Measurements from ENCODE around the gene HNF4A.

Gene HNF4A

DNA sequence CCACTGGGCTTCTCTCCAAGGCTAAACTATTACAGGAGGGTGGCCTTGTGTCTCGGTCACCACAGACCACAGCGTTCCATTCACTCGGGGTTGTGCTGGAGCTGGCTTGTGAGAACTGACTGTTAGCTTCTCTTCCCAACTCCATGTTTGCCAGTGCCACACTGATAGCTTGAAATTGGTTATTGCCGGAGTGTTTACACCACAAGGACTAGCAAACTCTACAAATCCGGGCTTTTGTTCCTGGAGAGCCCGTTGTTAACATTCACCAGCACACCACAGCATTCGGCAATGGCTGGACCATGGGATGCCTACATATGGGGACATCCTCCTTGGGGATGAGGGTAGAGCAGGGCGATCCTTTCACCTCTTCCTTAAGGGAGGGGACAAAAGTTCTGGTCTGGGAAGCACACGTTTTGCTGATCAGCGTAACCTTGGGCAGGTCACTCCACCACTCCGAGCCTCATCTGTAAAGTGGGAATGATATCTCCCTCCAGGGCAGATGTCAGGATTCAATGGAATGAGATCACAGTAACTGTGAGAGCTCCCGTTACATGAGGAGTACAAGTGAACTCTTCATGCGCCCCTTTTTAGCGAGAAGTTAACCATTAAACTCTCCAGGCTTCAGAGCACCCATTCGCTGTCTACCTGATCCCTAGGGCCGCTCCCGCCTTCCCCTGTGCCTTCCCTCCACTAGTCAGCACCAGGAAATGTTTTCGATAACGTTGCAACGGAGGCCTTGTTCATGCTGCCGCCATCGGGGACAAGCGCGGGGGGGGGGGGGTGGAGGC lies 78.4 kb downstream of the HNF4A start:
- Histone ChIP-seq H3K9ac (ENCODE audit: insufficient read length, low read depth) (no peak overlapping the region), H3K36me3 (ENCODE audit: insufficient read depth, insufficient read length, low read length) (no peaks in the 10 kb centered on the region), H3K27me3 (ENCODE audit: insufficient read depth, insufficient read length) (no peaks in the 10 kb centered on the region), H3K4me3 (ENCODE audit: insufficient read length, low read depth) (no peak overlapping the region), H3K9me3 (ENCODE audit: insufficient read depth, low read length) (no peaks in the 10 kb centered on the region), H3K4me1 (ENCODE audit: insufficient read depth, insufficient read length) (no peaks in the 10 kb centered on the region)
- no peak for TF ChIP-seq SUZ12 (IDR thresholded peaks at IDR 0.05; ENCODE audit: extremely low read depth, insufficient read depth, insufficient read length)
- TF ChIP-seq YY1 (IDR thresholded peaks at IDR 0.05; ENCODE audit: insufficient read depth, insufficient read length), result no peak
- no peak for TF ChIP-seq ZNF274 (IDR thresholded peaks at IDR 0.05; ENCODE audit: low read depth, low read length)
- no peak for DNase-seq (ENCODE audit: low read depth, low spot score)

- Histone ChIP-seq H3K4me1 (ENCODE audit: insufficient read depth, insufficient read length) (no peaks in the 10 kb centered on the region), H3K9ac (ENCODE audit: insufficient read length, low read depth) (no peak overlapping the region), H3K4me3 (ENCODE audit: insufficient read length, low read depth) (no peak overlapping the region), H3K36me3 (ENCODE audit: insufficient read depth, insufficient read length, low read length) (no peaks in the 10 kb centered on the region), H3K9me3 (ENCODE audit: insufficient read depth, low read length) (no peaks in the 10 kb centered on the region), H3K27me3 (ENCODE audit: insufficient read depth, insufficient read length) (no peaks in the 10 kb centered on the region)
- DNase-seq (ENCODE audit: low read depth, low spot score), result no peak
- no peak for TF ChIP-seq ZNF274 (IDR thresholded peaks at IDR 0.05; ENCODE audit: low read depth, low read length)
- TF ChIP-seq YY1 (IDR thresholded peaks at IDR 0.05; ENCODE audit: insufficient read depth, insufficient read length), result no peak
- TF ChIP-seq SUZ12 (IDR thresholded peaks at IDR 0.05; ENCODE audit: extremely low read depth, insufficient read depth, insufficient read length), result no peak
Measured at GRCh38 chr20:44435630-44436335, 80.3 kb downstream of the HNF4A start.

GRCh38 chr20:44436393-44436792 lies 80.9 kb downstream of the HNF4A start:
- Histone ChIP-seq H3K9me3 (ENCODE audit: insufficient read depth, low read length) (no peaks in the 10 kb centered on the region), H3K9ac (ENCODE audit: insufficient read length, low read depth) (no peak overlapping the region), H3K4me1 (ENCODE audit: insufficient read depth, insufficient read length) (no peaks in the 10 kb centered on the region), H3K36me3 (ENCODE audit: insufficient read depth, insufficient read length, low read length) (no peaks in the 10 kb centered on the region), H3K27me3 (ENCODE audit: insufficient read depth, insufficient read length) (no peaks in the 10 kb centered on the region), H3K4me3 (ENCODE audit: insufficient read length, low read depth) (no peak overlapping the region)
- TF ChIP-seq ZNF274 (IDR thresholded peaks at IDR 0.05; ENCODE audit: low read depth, low read length) (no peak), YY1 (IDR thresholded peaks at IDR 0.05; ENCODE audit: insufficient read depth, insufficient read length) (no peak), SUZ12 (IDR thresholded peaks at IDR 0.05; ENCODE audit: extremely low read depth, insufficient read depth, insufficient read length) (no peak)
- DNase-seq (ENCODE audit: low read depth, low spot score), result no peak

- no peak overlapping the region for H3K4me3 ChIP-seq (ENCODE audit: insufficient read length, low read depth)
- H3K9me3 ChIP-seq (ENCODE audit: insufficient read depth, low read length), result no peaks in the 10 kb centered on the region
- no peaks in the 10 kb centered on the region for H3K27me3 ChIP-seq (ENCODE audit: insufficient read depth, insufficient read length)
- DNase-seq (ENCODE audit: low read depth, low spot score), result no peak
- no peaks in the 10 kb centered on the region for H3K4me1 ChIP-seq (ENCODE audit: insufficient read depth, insufficient read length)
- no peak for TF ChIP-seq YY1 (IDR thresholded peaks at IDR 0.05; ENCODE audit: insufficient read depth, insufficient read length)
- TF ChIP-seq SUZ12 (IDR thresholded peaks at IDR 0.05; ENCODE audit: extremely low read depth, insufficient read depth, insufficient read length), result no peak
- TF ChIP-seq ZNF274 (IDR thresholded peaks at IDR 0.05; ENCODE audit: low read depth, low read length), result no peak
- H3K9ac ChIP-seq (ENCODE audit: insufficient read length, low read depth), result no peak overlapping the region
- no peaks in the 10 kb centered on the region for H3K36me3 ChIP-seq (ENCODE audit: insufficient read depth, insufficient read length, low read length)
Measured at GRCh38 chr20:44437497-44437896, 82.0 kb downstream of the HNF4A start.

- no peak for TF ChIP-seq ZNF274 (IDR thresholded peaks at IDR 0.05; ENCODE audit: low read depth, low read length)
- TF ChIP-seq SUZ12 (IDR thresholded peaks at IDR 0.05; ENCODE audit: extremely low read depth, insufficient read depth, insufficient read length), result no peak
- TF ChIP-seq YY1 (IDR thresholded peaks at IDR 0.05; ENCODE audit: insufficient read depth, insufficient read length), result no peak
- H3K9me3 ChIP-seq (ENCODE audit: insufficient read depth, low read length), result no peaks in the 10 kb centered on the region
- no peak overlapping the region for H3K9ac ChIP-seq (ENCODE audit: insufficient read length, low read depth)
- H3K36me3 ChIP-seq (ENCODE audit: insufficient read depth, insufficient read length, low read length), result no peaks in the 10 kb centered on the region
- no peaks in the 10 kb centered on the region for H3K27me3 ChIP-seq (ENCODE audit: insufficient read depth, insufficient read length)
- H3K4me1 ChIP-seq (ENCODE audit: insufficient read depth, insufficient read length), result no peaks in the 10 kb centered on the region
- no peak for DNase-seq (ENCODE audit: low read depth, low spot score)
- no peak overlapping the region for H3K4me3 ChIP-seq (ENCODE audit: insufficient read length, low read depth)
Measured at GRCh38 chr20:44438782-44439181, 83.3 kb downstream of the HNF4A start.

DNA sequence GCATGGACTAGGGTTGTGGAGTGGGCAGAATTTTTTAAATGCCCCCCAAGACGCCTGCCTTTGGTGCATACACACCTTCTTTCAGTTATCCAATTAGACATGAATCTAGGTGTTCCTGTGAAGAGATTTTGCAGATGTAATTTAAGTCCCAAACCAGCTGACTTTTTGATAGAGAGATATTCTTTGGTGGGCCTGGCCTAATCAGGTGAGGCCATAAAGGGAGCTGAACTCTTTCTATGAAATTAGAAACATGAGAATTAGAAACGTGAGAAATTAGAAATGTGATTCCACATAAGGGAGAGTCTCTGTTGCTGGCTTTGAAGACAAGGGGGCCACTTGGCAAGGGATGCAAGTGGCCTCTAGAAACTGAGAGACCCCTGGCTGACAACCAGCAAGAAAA lies 83.8 kb downstream of the HNF4A start:
- Histone ChIP-seq H3K27me3 (ENCODE audit: insufficient read depth, insufficient read length) (no peaks in the 10 kb centered on the region), H3K4me1 (ENCODE audit: insufficient read depth, insufficient read length) (no peaks in the 10 kb centered on the region), H3K4me3 (ENCODE audit: insufficient read length, low read depth) (no peak overlapping the region), H3K36me3 (ENCODE audit: insufficient read depth, insufficient read length, low read length) (no peaks in the 10 kb centered on the region), H3K9ac (ENCODE audit: insufficient read length, low read depth) (no peak overlapping the region), H3K9me3 (ENCODE audit: insufficient read depth, low read length) (no peaks in the 10 kb centered on the region)
- DNase-seq (ENCODE audit: low read depth, low spot score), result no peak
- TF ChIP-seq ZNF274 (IDR thresholded peaks at IDR 0.05; ENCODE audit: low read depth, low read length) (no peak), YY1 (IDR thresholded peaks at IDR 0.05; ENCODE audit: insufficient read depth, insufficient read length) (no peak), SUZ12 (IDR thresholded peaks at IDR 0.05; ENCODE audit: extremely low read depth, insufficient read depth, insufficient read length) (no peak)

All from NT2/D1 (cell line).